D721Med (cell line): ENCODE measurements around the gene GUCA1A.

ENCODE experiments used
- DNase-seq: peaks from one replicate; pipeline ENCODE4 v3.0.0; 2011; ENCODE audit warnings: low spot score; ENCODE audit not compliant: insufficient read length
- FAIRE-seq: peaks from 2 replicates; lab custom pipeline; 2011; peaks lifted over from hg19 to GRCh38; lab: Jason Lieb, UNC
- CTCF ChIP-seq: IDR thresholded peaks from 2 replicates; pipeline ENCODE4 v1.5.1; 2012; ENCODE audit warnings: mild to moderate bottlenecking, control low read depth; ENCODE audit not compliant: insufficient read depth; ENCODE audit errors: missing control alignments

The GUCA1A gene

GRCh38 chr6:42221546-42221945, 48.4 kb downstream of the GUCA1A start:
- no peak for DNase-seq
- no peak for FAIRE-seq
- TF ChIP-seq CTCF: no peak

- no peak for TF ChIP-seq CTCF
- FAIRE-seq (no peak), DNase-seq (no peak)
These were observed 49.3 kb downstream of the GUCA1A start for GRCh38 chr6:42222448-42222847.

- DNase-seq (no peak), FAIRE-seq (no peak)
- no peak for TF ChIP-seq CTCF
These were observed 51.3 kb downstream of the GUCA1A start for GRCh38 chr6:42224222-42225028.

GRCh38 chr6:42225029-42225339, 51.8 kb downstream of the GUCA1A start:
- FAIRE-seq: no peak
- no peak for DNase-seq

GRCh38 chr6:42225419-42225818, 52.3 kb downstream of the GUCA1A start:
- no peak for TF ChIP-seq CTCF
- DNase-seq (no peak), FAIRE-seq (no peak)

More at GRCh38 chr6:42225029-42225339, 51.8 kb downstream of the GUCA1A start:
- TF ChIP-seq CTCF: no peak

- FAIRE-seq (no peak), DNase-seq (no peak)
- no peak for TF ChIP-seq CTCF
These were observed 53.0 kb downstream of the GUCA1A start for GRCh38 chr6:42226161-42226611.

- TF ChIP-seq CTCF: no peak
- DNase-seq: no peak
- no peak for FAIRE-seq
These were observed 53.5 kb downstream of the GUCA1A start for GRCh38 chr6:42226645-42227143.
